CD4-positive, alpha-beta T cell treated with Interleukin-17A for 4 hours (primary cell): ENCODE measurements around the gene AKAP12.
"Not testable (repeated sequence)": the region's sequence is repeated elsewhere in the genome, so short reads cannot be mapped to it uniquely, and the experiment has no call there.

ENCODE experiments used
- DNase-seq: peaks from one replicate; pipeline ENCODE4 v3.0.0-alpha.2; 2020; ENCODE audit warnings: mixed read lengths

Gene AKAP12

GRCh38 chr6:151350442-151351145 lies 110.8 kb downstream of the AKAP12 start:
- no peak for DNase-seq

GRCh38 chr6:151351146-151351700 lies 111.5 kb downstream of the AKAP12 start:
- no peak for DNase-seq

- no peak for DNase-seq
Measured at GRCh38 chr6:151351731-151352130, 112.0 kb downstream of the AKAP12 start.

- DNase-seq = no peak
Measured at GRCh38 chr6:151352410-151353396, 112.9 kb downstream of the AKAP12 start.

GRCh38 chr6:151353795-151354194 lies 114.0 kb downstream of the AKAP12 start:
- no peak for DNase-seq

GRCh38 chr6:151356983-151357382 lies 117.2 kb downstream of the AKAP12 start:
- not testable (repeated sequence) for DNase-seq

- DNase-seq = no peak
Measured at GRCh38 chr6:151357758-151358436, 118.1 kb downstream of the AKAP12 start.

GRCh38 chr6:151358475-151358874 lies 118.7 kb downstream of the AKAP12 start:
- no peak for DNase-seq

- DNase-seq = no peak
Measured at GRCh38 chr6:151359486-151359885, 119.7 kb downstream of the AKAP12 start.

GRCh38 chr6:151365233-151365632 lies 125.5 kb downstream of the AKAP12 start:
- DNase-seq = no peak

GRCh38 chr6:151370509-151371078 lies 130.8 kb downstream of the AKAP12 start:
- DNase-seq = no peak

- peak; percentile 38 for DNase-seq
Measured at GRCh38 chr6:151372164-151372563, 132.4 kb downstream of the AKAP12 start.

GRCh38 chr6:151374036-151374683 lies 134.4 kb downstream of the AKAP12 start:
- DNase-seq = peak; percentile 26

- DNase-seq = no peak
Measured at GRCh38 chr6:151375833-151376232, 136.1 kb downstream of the AKAP12 start.

GRCh38 chr6:151376440-151376839 lies 136.7 kb downstream of the AKAP12 start:
- DNase-seq = no peak

- DNase-seq = no peak
Measured at GRCh38 chr6:151377095-151377494, 137.3 kb downstream of the AKAP12 start.

- peak; percentile 36 for DNase-seq
Measured at GRCh38 chr6:151379933-151380847, 140.4 kb downstream of the AKAP12 start.

- no peak for DNase-seq
Measured at GRCh38 chr6:151380848-151381205, 141.1 kb downstream of the AKAP12 start.

- no peak for DNase-seq
Measured at GRCh38 chr6:151381722-151382121, 142.0 kb downstream of the AKAP12 start.

- DNase-seq = not testable (repeated sequence)
Measured at GRCh38 chr6:151382631-151383030, 142.9 kb downstream of the AKAP12 start.

- DNase-seq = no peak
Measured at GRCh38 chr6:151384151-151384550, 144.4 kb downstream of the AKAP12 start.
